A673 (cell line): ENCODE measurements around the gene DEDD.

ENCODE experiments used
- EZH2 ChIP-seq: fragments of 200-600 bp; sonication (generic); IDR thresholded peaks from 2 replicates; pipeline ENCODE4 v1.6.1; 2017; ENCODE audit warnings: borderline replicate concordance, low read depth, mild to moderate bottlenecking, mixed read lengths, antibody characterized with exemption, low read length; ENCODE audit not compliant: poor library complexity, severe bottlenecking
- TF ChIP-seq, protein P1 (sequence below): fragments of 300-800, 200-600 bp; sonication (generic); conservative IDR thresholded peaks from 2 replicates; pipeline ENCODE4 v1.5.1; 2017; ENCODE audit warnings: low read depth, mild to moderate bottlenecking, antibody characterized with exemption, low read length, moderate library complexity, mixed read lengths

DNA sequence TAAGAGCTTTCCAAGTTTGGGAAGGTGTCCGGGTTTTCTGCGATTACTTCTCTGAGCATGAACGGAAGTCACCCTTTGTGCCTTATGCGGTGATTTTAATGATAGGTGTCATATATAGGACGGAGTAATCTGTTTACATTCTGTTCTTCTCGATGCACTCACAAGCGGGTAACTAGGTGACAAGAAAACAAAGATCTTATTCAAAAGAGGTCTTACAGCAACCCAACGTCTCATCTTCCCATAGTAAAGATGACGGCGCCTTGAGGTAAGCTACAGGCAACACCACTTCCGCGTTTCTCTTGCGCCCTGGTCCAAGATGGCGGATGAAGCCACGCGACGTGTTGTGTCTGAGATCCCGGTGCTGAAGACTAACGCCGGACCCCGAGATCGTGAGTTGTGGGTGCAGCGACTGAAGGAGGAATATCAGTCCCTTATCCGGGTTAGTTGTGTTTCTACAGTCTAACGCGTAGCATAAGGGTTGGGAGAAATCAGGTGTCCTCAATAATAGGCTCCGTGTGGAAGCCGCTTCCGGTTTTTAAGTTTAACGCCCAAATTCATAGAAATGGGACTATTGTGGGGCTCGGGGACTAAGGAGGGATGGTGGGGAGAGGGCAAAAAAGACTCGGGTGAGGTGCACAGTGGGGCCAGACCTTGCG, 21.3 kb upstream of the DEDD start, which contains the start of gene UFC1:
- TF ChIP-seq, protein P1, sequence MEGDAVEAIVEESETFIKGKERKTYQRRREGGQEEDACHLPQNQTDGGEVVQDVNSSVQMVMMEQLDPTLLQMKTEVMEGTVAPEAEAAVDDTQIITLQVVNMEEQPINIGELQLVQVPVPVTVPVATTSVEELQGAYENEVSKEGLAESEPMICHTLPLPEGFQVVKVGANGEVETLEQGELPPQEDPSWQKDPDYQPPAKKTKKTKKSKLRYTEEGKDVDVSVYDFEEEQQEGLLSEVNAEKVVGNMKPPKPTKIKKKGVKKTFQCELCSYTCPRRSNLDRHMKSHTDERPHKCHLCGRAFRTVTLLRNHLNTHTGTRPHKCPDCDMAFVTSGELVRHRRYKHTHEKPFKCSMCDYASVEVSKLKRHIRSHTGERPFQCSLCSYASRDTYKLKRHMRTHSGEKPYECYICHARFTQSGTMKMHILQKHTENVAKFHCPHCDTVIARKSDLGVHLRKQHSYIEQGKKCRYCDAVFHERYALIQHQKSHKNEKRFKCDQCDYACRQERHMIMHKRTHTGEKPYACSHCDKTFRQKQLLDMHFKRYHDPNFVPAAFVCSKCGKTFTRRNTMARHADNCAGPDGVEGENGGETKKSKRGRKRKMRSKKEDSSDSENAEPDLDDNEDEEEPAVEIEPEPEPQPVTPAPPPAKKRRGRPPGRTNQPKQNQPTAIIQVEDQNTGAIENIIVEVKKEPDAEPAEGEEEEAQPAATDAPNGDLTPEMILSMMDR, result no peak
- TF ChIP-seq EZH2, result no peak
